HCT116 (cell line): ENCODE data around the gene ARMC2. TPM values are rescaled to one million over a fixed set of nuclear protein-coding genes. Genes with fewer than 3 reads are reported as not detected.

Experiments
- ATAC-seq: fragments of 200-7000 bp; cut with Tn5 transposase; 2 replicates; pipeline ENCODE4 v1.9.1; 2020; ENCODE audit warnings: mild to moderate bottlenecking, moderate library complexity
- BruUV-seq: library from RNA; stranded (reverse); fragments of 400-500 nt; replicated peaks from 2 replicates; lab custom pipeline; 2021; lab: Mats Ljungman, UMichigan
- CTCF ChIA-PET: fragments of 300-600 bp; sonication (Branson Sonifier 250); formaldehyde crosslinking; loops from one replicate; lab custom pipeline; 2021; ENCODE audit warnings: antibody characterized with exemption; lab: Charles Lee
- POLR2A ChIA-PET: fragments of 300-600, 350-600 bp; sonication (Branson Sonifier 250); formaldehyde crosslinking; loops from one replicate; lab custom pipeline; 2021; ENCODE audit warnings: antibody characterized with exemption; lab: Charles Lee
- RAD21 ChIA-PET, 2 experiments: fragments of 300-600 bp; sonication (Branson Sonifier 250); formaldehyde crosslinking; loops; one replicate each; lab custom pipeline; 2023; ENCODE audit warnings: low total read pairs in 2 of 2; ENCODE audit not compliant: uncharacterized antibody in 2 of 2, unreplicated experiment in 2 of 2, low non-redundant PET in 1 of 2; lab: Charles Lee
- DNase-seq: peaks from one replicate; pipeline ENCODE4 v3.0.0-alpha.2; 2010; ENCODE audit warnings: low read depth, low spot score
- H2AFZ ChIP-seq: fragments of 200-600 bp; shearing (Covaris generic), sonication (generic); 2 replicates; pipeline ENCODE4 v1.6.1; 2017; ENCODE audit warnings: low read depth, mixed run types, mixed read lengths, antibody characterized with exemption, low read length; ENCODE audit not compliant: poor library complexity, severe bottlenecking
- H3K27ac ChIP-seq: 2 replicates; pipeline ENCODE4 v1.5.1; 2012; ENCODE audit warnings: low read depth, low read length
- H3K27me3 ChIP-seq: fragments of 200-600 bp; sonication (generic); 2 replicates; pipeline ENCODE4 v1.6.1; 2016; ENCODE audit warnings: mixed run types, low read length, mixed read lengths; ENCODE audit not compliant: insufficient read depth
- H3K36me3 ChIP-seq, 2 experiments: fragments of 200-500 bp in 1 of 2; fragments of 200-600 bp in 1 of 2; sonication (Bioruptor generic) in 1 of 2; sonication (generic) in 1 of 2; 2 replicates each; pipeline versions ENCODE4 v1.5.1 to v1.6.1; 2014 to 2016; ENCODE audit warnings: low read length in 2 of 2, inconsistent platforms in 1 of 2, mixed read lengths in 1 of 2, mixed run types in 1 of 2; ENCODE audit not compliant: insufficient read depth in 2 of 2, control insufficient read depth in 1 of 2
- H3K4me1 ChIP-seq, 2 experiments: fragments of 200-600 bp in 1 of 2; sonication (generic) in 1 of 2; 2 replicates each; pipeline versions ENCODE4 v1.5.1 to v1.6.1; 2012 to 2017; ENCODE audit warnings: low read length in 2 of 2, inconsistent platforms in 1 of 2, mild to moderate bottlenecking in 1 of 2, mixed read lengths in 1 of 2, mixed run types in 1 of 2, moderate library complexity in 1 of 2; ENCODE audit not compliant: insufficient read depth in 2 of 2, control insufficient read depth in 1 of 2
- H3K4me2 ChIP-seq: fragments of 200-600 bp; sonication (generic); 2 replicates; pipeline ENCODE4 v1.6.1; 2017; ENCODE audit warnings: mixed run types, low read length, mixed read lengths
- H3K4me3 ChIP-seq, 2 experiments: fragments of 200-600 bp in 1 of 2; sonication (generic) in 1 of 2; replicated peaks in 1 of 2; 2 replicates each; pipeline ENCODE4 v1.5.1; 2011 to 2016; ENCODE audit warnings: low read length in 2 of 2, control low read depth in 1 of 2, low read depth in 1 of 2, mild to moderate bottlenecking in 1 of 2, mixed read lengths in 1 of 2, mixed run types in 1 of 2
- H3K79me2 ChIP-seq: fragments of 200-600 bp; sonication (generic); 2 replicates; pipeline ENCODE4 v1.6.1; 2017; ENCODE audit warnings: mild to moderate bottlenecking, mixed run types, low read length, moderate library complexity, mixed read lengths; ENCODE audit not compliant: insufficient read depth
- H3K9ac ChIP-seq: fragments of 200-600 bp; sonication (generic); 2 replicates; pipeline ENCODE4 v1.6.1; 2016; ENCODE audit warnings: low read length, mixed read lengths
- H3K9me2 ChIP-seq: fragments of 200-600 bp; sonication (generic), shearing (Covaris generic); 2 replicates; pipeline ENCODE4 v1.6.1; 2017; ENCODE audit warnings: mixed run types, mild to moderate bottlenecking, moderate library complexity; ENCODE audit not compliant: insufficient read depth
- H3K9me3 ChIP-seq, 2 experiments: fragments of 200-500 bp in 1 of 2; fragments of 200-600 bp in 1 of 2; sonication (Bioruptor generic) in 1 of 2; sonication (generic) in 1 of 2; 2 replicates each; pipeline ENCODE4 v1.6.1; 2014 to 2017; ENCODE audit warnings: low read length in 2 of 2, mixed read lengths in 2 of 2, inconsistent platforms in 1 of 2, low read depth in 1 of 2, mild to moderate bottlenecking in 1 of 2, mixed run types in 1 of 2, moderate library complexity in 1 of 2; ENCODE audit not compliant: control insufficient read depth in 1 of 2, insufficient read depth in 1 of 2
- H4K20me1 ChIP-seq: fragments of 200-600 bp; sonication (generic), shearing (Covaris generic); 2 replicates; pipeline ENCODE4 v1.6.1; 2017; ENCODE audit warnings: mixed run types, mild to moderate bottlenecking, moderate library complexity; ENCODE audit not compliant: insufficient read depth
- ATF3 ChIP-seq: IDR thresholded peaks from 2 replicates; pipeline ENCODE4 v1.6.1; 2012
- CBX3 ChIP-seq: IDR thresholded peaks from 2 replicates; pipeline ENCODE4 v1.6.1; 2012; ENCODE audit warnings: low read depth
- ELF1 ChIP-seq: IDR thresholded peaks from 2 replicates; pipeline ENCODE4 v1.6.1; 2012; ENCODE audit warnings: low read depth, borderline replicate concordance
- EZH2phosphoT487 ChIP-seq: fragments of 200-600 bp; IDR thresholded peaks from 2 replicates; pipeline ENCODE4 v1.6.1; 2018; ENCODE audit warnings: antibody characterized with exemption, borderline replicate concordance
- MAX ChIP-seq: IDR thresholded peaks from 2 replicates; pipeline ENCODE4 v1.6.1; 2012
- SIN3A ChIP-seq: IDR thresholded peaks from 2 replicates; pipeline ENCODE4 v1.6.1; 2012; ENCODE audit warnings: low read depth
- SP1 ChIP-seq: IDR thresholded peaks from 2 replicates; pipeline ENCODE4 v1.6.1; 2012; ENCODE audit warnings: low read depth
- YY1 ChIP-seq: IDR thresholded peaks from 2 replicates; pipeline ENCODE4 v1.6.1; 2011; ENCODE audit warnings: low read length, low read depth, moderate library complexity, mild to moderate bottlenecking; ENCODE audit not compliant: insufficient replicate concordance; ENCODE audit errors: extremely low read depth
- ZBTB33 ChIP-seq: IDR thresholded peaks from 2 replicates; pipeline ENCODE4 v1.6.1; 2011; ENCODE audit warnings: mild to moderate bottlenecking, low read length, moderate library complexity; ENCODE audit not compliant: insufficient replicate concordance; ENCODE audit errors: extremely low read depth
- ZFX ChIP-seq: fragments of 450-650 bp; IDR thresholded peaks from 2 replicates; pipeline ENCODE4 v1.6.1; 2017
- ZNF274 ChIP-seq: fragments of 200-500 bp; sonication (Bioruptor generic); IDR thresholded peaks from 2 replicates; pipeline ENCODE4 v1.6.1; 2014; ENCODE audit warnings: mild to moderate bottlenecking, low read depth, low read length, inconsistent platforms
- intact Hi-C: fragments of 100-400 bp; cut with micrococcal nuclease; formaldehyde crosslinking; loops from 2 replicates; pipeline ENCODE4 v1.10.0; 2022
- total RNA-seq: library from RNA; stranded (reverse); gene quantifications from one replicate; pipeline ENCODE4 v1.2.1, GENCODE V29; 2021; ENCODE audit not compliant: unreplicated experiment

The ARMC2 gene
- total RNA-seq, 1 experiment from 2014 or later, result 3.6 TPM

DNA sequence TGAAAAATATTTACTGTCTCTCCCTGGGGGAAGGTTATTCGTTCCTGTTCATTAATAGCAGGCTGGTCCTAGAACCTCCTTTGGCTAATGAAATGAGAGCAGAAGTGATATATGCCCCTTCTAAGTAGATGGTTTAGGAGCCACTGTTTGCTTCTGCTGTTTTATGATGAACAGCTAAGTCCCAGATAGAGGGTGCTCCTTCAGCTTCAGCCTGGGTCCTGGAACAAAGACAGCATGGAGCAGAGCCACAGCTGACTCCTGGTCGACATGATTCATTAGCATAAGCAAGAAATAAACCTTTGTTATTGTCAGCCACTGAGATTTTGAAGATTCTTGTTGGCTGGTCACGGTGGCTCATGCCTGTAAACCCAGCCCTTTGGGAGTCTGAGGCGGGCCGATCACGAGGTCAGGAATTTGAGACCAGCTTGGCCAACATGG lies 47.8 kb upstream of the ARMC2 start:
- no TSS peak for BruUV-seq
- H3K27ac ChIP-seq, result no peak overlapping the region
- RAD21 ChIA-PET, result no interaction called here
- POLR2A ChIA-PET, result no interaction called here
- TF ChIP-seq SIN3A (no peak), ZNF274 (no peak), ZFX (no peak), SP1 (no peak), EZH2phosphoT487 (no peak), ZBTB33 (no peak), YY1 (no peak), MAX (no peak), ATF3 (no peak), CBX3 (no peak), ELF1 (no peak)
- TF ChIP-seq, all 23 proteins: peak for 0
- Histone ChIP-seq H3K9me2 (no peaks in the 10 kb centered on the region), H3K9ac (no peak overlapping the region), H3K4me1 (no peaks in the 10 kb centered on the region), H3K36me3 (no peaks in the 10 kb centered on the region), H3K4me2 (no peak overlapping the region), H4K20me1 (no peaks in the 10 kb centered on the region), H3K9me3 (no peaks in the 10 kb centered on the region), H3K79me2 (no peaks in the 10 kb centered on the region), H3K27me3 (0 out of 2 replicates have a peak, but pooled peaks cover 4% of the 10 kb centered on the region), H3K4me3 (no peak overlapping the region), H2AFZ (no peak overlapping the region)
- CTCF ChIA-PET, result no interaction called here
- intact Hi-C loops, result no loop called here
- no peak for DNase-seq
- no peak for ATAC-seq
